HG02884 (cell line): ENCODE results near the gene AMPD3.
A peak's percentile ranks its signal among the peaks of the same experiment; 100 is the strongest.

Source experiments
- ATAC-seq: cut with Tn5 transposase; IDR thresholded peaks from one replicate; pipeline ENCODE4 v1.9.1; 2021; ENCODE audit warnings: mild to moderate bottlenecking, moderate library complexity; ENCODE audit not compliant: unreplicated experiment

Gene AMPD3

DNA sequence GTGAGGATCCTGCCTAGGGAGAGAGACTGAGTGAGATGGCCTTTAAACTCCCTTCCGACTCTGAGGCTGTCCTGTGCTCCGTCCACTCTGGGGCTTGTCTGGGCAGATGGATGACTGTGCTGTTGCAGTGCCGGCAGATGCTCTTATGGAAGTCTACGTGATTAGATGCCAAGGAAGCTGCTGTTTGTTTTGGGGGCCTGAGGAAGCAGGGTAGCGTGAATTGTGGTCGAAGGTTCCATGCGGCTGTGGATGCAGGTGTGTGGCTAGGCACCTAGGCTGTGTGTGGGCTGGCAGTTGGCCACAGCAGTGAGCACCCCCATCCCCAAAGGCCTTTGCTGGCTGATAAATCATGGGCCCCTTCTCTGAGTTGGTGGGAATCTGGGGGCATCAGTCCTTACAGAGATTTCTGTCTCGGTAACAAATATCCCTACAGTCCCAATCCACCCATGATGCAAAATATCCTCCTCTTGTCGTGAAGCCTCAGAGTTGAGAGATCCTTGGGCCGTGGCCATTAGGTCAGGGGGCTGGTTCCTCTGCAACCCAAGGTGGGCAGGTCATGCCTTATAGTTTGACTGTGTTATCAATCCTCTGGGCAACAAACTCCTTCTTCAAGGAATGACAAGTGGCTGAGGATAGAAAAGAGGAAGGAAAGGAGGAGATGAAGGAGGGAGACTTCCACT, 31.2 kb downstream of the AMPD3 start:
- ATAC-seq: no peak

DNA sequence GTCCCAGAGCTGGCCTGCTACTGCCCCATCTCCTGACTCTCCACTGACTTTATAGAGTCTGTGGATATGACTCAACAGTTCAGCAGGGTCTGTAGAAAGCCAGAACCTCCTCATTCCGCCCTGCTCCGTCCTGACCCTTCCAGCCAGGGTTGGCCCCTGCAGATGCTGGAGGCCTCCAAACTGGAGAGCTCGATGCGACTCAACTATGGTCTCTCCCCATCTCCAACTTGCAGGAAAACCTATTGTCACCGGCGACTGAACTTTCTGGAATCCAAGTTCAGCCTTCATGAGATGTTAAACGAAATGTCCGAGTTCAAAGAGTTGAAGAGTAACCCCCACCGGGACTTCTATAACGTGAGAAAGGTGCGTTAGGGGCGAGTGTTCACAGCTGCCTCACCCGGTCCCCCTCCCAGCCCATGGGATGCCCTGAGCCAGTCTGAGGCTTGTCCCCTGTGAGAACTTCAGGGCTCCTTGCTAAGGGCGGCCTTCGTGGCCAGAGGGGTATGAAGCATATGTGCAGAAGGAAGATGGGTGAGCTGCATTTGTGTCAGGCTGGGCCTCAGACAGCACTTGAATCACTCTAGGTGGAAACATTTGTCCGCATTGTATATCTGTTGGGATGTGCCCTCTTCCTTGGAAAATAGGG, 32.1 kb downstream of the AMPD3 start:
- no peak for ATAC-seq

DNA sequence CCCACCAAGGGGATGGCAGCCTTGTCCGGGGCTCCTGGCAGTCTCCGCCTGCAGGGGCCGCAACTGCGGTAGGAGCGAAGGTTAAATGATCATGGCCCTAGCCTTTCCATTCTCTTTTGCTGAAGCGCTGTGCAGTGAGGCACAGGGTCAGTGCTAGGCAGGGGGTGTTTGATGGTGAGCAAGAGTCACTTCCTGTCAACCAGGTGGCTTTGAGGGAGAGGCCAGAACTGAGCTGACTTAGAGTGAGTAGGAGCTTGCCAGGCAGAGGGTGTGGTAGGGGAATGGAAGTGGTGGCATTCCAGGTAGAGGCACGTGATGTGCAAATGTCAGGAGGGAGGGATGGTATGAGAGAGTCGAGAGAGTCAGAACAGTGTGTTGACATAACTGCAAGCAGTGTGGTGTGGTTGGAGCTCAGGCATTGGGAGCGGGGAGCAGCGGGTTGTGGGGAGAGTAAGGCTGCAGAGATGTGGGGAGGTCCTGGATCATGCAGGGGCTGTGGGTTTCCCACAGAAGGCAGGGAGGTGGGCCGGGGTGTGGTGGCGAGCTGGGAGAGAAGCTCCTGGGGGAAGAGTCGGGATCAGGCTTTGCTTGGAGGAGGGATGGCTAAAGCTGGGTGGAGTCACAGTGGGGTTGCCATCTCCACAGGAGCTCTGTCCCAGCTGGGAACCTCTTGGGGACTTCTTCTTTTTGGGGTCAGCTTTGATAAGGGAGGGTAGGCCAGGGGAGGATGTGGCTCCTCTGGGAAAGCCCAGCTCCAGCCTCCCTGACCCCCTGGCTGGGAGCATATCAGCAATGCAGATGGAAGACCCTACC, 33.3 kb downstream of the AMPD3 start:
- no peak for ATAC-seq

- peak; percentile 73 for ATAC-seq
These were observed 34.0 kb downstream of the AMPD3 start for GRCh38 chr11:10488934-10489691.

DNA sequence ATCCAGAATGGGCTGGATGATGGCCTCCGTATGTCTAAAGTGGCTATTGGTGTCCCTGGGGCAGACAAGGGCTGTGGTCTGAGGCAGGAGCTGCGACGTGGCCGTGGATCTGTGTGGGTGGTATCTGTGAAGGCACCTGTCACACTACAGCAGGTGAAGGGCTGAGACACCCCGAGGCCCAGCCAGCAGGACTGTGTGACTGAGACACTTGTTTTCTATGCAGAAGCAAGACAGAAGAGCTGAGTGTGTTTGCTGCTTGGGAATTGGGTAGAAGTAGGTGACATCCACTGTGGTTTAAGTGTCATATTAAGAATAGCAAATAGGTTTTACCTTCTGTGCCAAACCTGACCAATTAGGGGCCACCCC, 35.0 kb downstream of the AMPD3 start:
- no peak for ATAC-seq

GRCh38 chr11:10490398-10491241, 35.6 kb downstream of the AMPD3 start:
- no peak for ATAC-seq

- no peak for ATAC-seq
These were observed 37.0 kb downstream of the AMPD3 start for GRCh38 chr11:10492084-10492483.

DNA sequence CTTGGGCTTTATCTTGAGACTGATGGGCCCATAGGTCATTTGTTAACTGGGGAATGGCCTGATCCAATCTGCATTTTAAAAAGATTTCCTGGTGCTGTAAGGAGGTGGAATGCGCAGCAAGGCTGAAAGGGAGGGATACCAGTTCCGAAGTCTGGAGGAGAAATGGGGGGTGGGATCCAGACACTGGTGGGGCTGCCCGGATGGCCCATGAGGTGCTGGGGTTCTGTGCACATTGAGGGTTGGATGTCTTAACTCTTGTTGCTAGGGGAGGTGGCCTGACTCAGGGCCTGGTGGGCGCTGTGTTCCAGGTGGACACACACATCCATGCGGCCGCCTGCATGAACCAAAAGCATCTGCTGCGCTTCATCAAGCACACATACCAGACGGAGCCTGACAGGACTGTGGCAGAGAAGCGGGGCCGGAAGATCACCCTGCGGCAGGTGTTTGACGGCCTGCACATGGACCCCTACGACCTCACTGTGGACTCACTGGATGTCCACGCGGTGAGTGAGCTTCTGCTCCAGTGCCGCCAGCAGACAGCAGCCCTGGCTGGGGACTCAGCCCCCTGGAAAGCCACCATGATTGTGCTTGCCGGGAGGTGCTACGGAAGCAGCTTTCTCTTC, 38.1 kb downstream of the AMPD3 start:
- ATAC-seq: no peak

- no peak for ATAC-seq
These were observed 39.8 kb downstream of the AMPD3 start for GRCh38 chr11:10494636-10495463.

DNA sequence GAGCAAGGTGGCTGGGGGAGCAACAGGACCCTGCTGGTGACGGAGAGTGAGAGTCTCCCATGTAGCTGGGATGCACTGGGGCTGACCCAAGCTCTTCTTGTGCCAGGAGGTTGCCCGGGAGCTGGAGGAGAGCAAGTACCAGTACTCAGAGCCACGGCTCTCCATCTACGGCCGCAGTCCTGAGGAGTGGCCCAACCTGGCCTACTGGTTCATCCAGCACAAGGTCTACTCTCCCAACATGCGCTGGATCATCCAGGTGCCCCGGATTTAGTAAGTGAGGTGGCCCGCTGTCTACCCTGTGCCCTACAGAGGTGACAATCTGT, 40.4 kb downstream of the AMPD3 start:
- no peak for ATAC-seq

DNA sequence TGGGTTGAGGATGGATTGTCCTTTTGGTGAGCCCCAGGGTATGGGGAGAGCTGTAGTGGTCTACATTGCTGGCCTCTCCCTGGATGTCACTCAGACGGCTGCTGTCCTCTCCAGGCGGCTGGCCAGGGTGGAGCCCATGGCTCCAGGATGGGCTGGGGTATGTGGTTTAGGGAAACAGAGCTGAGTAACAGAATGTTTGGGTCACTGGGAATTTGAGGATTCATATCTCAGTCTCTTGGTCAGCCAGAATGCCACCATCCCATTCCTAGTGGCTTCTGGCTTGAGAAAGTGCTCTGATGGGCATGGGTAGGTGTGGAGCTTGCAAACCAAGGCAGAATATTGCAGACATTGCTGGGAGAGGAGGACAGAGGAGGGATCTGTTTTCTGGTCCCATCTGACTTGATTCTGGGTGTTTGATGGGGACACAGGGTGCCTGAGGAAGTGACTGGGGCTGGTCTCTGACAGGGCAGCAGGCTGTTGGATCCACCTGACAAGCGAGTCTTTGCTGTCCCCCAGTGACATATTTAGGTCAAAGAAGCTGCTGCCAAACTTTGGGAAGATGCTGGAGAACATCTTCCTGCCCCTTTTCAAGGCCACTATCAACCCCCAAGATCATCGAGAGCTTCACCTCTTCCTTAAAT, 41.4 kb downstream of the AMPD3 start:
- ATAC-seq: no peak

GRCh38 chr11:10497371-10498021, 42.4 kb downstream of the AMPD3 start:
- no peak for ATAC-seq

GRCh38 chr11:10498022-10498400, 42.9 kb downstream of the AMPD3 start:
- ATAC-seq: no peak

- no peak for ATAC-seq
These were observed 43.6 kb downstream of the AMPD3 start for GRCh38 chr11:10498426-10499250.

GRCh38 chr11:10499452-10499851, 44.4 kb downstream of the AMPD3 start:
- no peak for ATAC-seq

DNA sequence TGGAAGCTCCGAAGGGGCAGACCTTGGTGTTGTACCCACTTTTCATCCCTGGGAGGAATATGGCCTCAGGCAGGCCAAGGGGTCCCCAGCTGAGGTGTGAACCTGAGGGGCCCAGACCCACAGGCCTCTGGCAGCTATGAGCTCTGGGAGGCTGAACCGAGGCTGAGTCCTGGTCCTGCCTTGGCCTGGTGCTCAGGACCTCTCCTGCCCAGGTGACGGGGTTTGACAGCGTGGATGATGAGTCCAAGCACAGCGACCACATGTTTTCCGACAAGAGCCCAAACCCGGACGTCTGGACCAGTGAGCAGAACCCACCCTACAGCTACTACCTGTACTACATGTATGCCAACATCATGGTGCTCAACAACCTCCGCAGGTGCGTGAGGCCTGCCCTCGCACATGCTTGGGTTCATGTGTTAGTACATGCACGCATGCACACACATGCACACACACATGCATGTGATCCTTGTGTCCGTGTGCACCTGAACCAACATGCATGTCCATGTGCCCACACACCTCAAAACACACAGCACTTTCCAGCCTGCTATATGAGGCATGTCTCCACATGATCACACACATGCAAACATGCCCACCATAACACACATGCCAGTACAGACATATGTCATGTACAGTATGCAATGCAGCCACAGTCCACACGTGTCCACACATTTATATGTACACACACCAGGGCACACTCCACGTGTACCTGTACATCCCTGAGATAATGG, 45.0 kb downstream of the AMPD3 start:
- ATAC-seq: no peak
